GM18502 (cell line): ENCODE results near the gene GNB5.
A peak's percentile ranks its signal among the peaks of the same experiment; 100 is the strongest.
"Not testable (repeated sequence)": the region's sequence is repeated elsewhere in the genome, so short reads cannot be mapped to it uniquely, and the experiment has no call there.

Experiments
- ATAC-seq: cut with Tn5 transposase; IDR thresholded peaks from one replicate; pipeline ENCODE4 v1.9.1; 2021; ENCODE audit warnings: mild to moderate bottlenecking; ENCODE audit not compliant: unreplicated experiment, poor library complexity

The GNB5 gene

GRCh38 chr15:52097180-52097579 is 94.0 kb downstream of the GNB5 start:
- ATAC-seq: no peak

GRCh38 chr15:52096536-52096935 is 94.7 kb downstream of the GNB5 start:
- not testable (repeated sequence) for ATAC-seq

- ATAC-seq: no peak
Measured at GRCh38 chr15:52095597-52096262, 95.5 kb downstream of the GNB5 start.

- ATAC-seq: no peak
Measured at GRCh38 chr15:52094811-52095584, 96.2 kb downstream of the GNB5 start.

- no peak for ATAC-seq
Measured at GRCh38 chr15:52093539-52094510, 97.4 kb downstream of the GNB5 start.

GRCh38 chr15:52093167-52093538 is 98.0 kb downstream of the GNB5 start:
- ATAC-seq: no peak

DNA sequence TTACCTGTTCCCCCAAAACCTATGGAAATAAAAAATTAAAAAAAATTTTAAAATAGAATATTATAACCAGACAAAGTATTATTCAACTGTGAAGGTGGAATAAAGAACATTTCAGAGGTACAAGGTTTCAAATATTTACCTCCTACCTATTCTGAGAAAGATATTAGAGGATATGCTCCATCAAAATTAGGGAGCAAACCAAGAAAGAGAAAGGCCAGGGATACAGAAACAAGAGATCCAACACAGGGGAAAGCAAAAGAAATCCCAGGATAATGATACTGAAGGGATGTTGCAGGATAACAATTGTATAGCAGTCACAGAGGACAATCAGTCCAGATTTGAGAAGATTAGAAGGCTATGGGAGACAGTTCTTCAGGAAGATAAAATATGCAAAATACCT is 101.0 kb downstream of the GNB5 start:
- no peak for ATAC-seq

DNA sequence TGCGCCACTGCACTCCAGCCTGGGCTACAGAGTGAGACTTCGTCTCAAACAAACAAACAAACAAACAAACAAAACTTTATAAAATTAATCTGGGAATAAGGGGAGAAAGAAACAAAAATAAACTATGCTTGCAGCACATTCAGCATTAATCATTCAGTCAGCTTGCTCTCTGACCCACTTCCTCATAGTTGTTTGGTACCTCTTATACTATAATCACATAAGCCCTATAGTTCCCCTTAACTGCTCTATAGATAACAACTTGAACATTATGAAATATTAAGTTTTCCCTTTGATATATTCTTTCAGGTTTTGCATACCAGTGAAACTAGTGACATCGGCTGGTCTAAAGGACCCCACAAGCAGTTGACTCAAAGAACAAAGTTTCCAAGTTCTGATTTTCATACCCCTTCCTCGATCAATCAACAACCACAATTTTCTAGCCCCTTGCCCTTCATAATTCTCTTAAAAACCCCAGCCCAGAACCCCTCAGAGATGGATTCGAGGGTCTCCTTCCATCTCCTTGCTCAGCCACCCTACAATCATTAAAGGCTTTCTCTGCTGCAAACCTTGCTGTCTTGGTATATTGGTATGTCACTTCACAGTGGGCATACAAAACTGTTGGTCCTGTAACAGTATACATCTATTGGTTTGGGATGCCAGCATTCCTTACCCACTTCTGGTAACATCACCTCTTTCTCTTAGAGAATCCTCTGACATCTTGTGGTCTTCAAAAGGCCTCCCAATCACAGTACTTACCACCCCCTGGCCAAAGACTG is 105.0 kb downstream of the GNB5 start:
- ATAC-seq: no peak

DNA sequence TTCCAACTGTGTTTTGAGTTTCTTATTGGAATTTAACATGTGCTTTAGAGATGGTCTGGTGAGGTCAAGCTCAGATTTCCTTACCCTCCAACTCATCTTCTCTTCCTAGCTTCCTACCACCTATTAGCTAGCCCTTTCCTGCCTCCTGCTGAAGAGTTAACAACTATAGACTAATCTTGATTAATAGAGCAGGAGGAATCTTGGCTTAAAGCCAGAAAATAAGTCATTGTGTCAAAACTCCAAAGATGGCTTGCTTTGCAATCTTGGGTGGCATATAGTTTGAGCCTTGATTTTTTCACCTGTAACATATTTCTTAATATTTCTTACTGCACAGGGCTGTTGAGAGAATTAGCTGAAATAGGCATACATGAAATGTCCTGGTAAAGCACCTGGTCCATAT is 105.9 kb downstream of the GNB5 start:
- ATAC-seq: no peak

GRCh38 chr15:52083603-52084002 is 107.6 kb downstream of the GNB5 start:
- ATAC-seq: no peak

- peak; percentile 16 for ATAC-seq
Measured at GRCh38 chr15:52083037-52083359, 108.2 kb downstream of the GNB5 start.

GRCh38 chr15:52082197-52083036 is 108.8 kb downstream of the GNB5 start:
- ATAC-seq: peak; percentile 79

DNA sequence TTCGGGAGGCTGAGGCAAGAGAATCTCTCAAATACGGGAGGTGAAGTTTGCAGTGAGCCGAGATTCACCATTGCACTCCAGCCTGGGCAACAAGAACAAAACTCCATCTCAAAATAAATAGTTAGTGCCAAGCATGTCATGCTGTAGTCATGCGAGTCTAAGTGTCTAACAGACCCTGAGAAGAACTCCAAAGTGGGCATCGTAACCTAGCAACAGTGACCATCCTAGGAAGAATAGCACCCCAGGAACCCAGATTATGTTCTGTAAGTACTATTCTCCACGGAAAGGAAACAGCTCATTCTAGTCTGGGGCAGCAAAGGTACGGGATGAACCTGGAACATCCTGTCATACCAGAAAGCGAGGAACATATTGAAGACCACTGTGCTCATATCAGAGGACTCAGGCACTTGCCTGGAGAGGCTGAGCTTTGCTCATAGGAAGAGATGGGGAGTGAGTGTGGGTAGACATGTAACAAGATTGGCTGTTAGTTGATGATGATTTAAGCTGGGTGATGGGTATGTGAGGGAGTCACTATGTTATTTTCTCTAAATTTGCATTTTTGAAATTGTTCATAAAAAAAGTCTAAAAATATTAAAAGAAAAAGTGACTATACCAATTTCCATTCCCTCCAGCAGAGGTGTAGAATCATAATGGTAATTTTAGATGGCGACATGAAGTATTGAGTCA is 110.3 kb downstream of the GNB5 start:
- no peak for ATAC-seq

DNA sequence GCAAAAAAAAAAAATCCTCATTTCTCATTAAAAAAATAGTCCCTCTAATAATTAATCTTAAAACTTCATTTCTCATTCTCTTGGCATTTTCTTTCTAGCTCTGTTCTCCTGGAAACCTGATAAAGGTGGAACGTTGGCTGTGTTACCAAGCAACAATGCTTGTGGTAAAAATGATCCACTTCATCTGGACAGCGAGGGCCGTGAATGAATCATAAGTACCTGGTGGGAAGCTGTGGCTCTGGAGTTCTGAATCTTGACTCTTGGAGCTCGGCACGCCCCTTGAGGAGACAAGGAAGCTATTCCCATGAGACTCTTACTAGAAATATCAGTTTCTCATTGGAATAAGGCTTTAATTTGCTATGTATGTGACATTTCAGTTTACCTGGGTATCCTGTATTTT is 111.2 kb downstream of the GNB5 start:
- ATAC-seq: no peak

GRCh38 chr15:52078876-52079700 is 112.1 kb downstream of the GNB5 start:
- no peak for ATAC-seq

- no peak for ATAC-seq
Measured at GRCh38 chr15:52078197-52078875, 112.9 kb downstream of the GNB5 start.
